Activated T-cell treated with anti-CD3 and anti-CD28 coated beads for 24 hours (primary cell): Measurements from ENCODE around the gene DCLK1.
"Not testable (repeated sequence)": the region's sequence is repeated elsewhere in the genome, so short reads cannot be mapped to it uniquely, and the experiment has no call there.

Source experiments
- DNase-seq: peaks from one replicate; pipeline ENCODE4 v3.0.0-alpha.2; 2020; ENCODE audit warnings: low read depth

Gene DCLK1

DNA sequence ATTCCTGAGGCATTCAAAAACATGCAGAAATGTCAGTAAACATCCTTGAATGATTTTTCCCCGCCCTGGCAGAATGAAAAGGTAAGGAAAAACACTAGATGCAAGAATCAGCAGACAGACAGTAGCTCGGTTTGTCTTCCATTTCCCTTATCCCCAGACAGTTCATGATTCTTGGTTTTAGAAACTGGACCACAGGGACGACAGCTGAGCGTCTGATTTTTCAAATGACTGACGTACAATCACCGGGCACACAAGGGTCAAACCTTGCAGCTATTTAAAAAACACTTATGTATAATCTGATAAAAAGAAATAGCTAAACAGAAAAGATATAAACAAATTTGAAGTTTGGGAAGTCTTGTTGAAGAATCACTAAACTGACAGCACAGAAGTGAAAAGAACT is 47.1 kb downstream of the DCLK1 start:
- DNase-seq, result no peak

DNA sequence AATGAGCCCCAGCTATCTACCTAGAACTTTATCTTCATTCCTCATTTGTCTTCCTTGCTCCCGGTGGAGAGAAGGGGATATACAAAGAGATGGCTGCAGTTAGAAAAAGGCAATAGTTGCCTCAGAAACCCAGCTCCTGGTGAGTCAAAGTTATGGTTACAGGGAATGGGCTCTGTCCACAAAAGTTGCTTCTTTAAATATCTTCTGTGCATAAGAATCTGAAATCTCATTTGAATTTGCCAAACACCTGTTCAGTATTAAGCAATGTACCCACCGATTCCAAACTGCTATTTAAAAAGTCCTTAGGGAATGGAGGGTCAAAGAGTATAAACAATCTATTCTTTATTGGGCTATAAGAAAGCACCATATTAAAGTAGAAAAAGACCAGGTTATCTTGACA is 48.4 kb downstream of the DCLK1 start:
- no peak for DNase-seq

DNA sequence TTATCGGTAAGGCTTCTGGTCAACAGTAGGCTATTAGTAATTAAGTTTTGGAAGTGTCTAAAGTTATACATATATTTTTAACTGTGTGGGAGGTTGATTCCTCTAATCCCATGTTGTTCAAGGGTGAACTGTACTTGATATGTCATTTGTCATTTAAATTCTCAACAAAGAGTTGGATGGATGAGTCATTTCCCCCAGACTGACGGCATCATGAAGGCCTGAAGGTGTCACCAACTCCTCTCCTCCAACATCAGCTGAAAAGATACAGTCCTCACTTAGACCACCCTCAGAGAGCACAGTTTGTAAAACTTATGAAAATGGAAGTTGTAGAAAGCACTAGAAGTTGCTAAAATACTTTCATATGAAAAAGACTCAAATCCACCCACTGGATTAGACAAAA is 48.8 kb downstream of the DCLK1 start:
- DNase-seq, result no peak

DNA sequence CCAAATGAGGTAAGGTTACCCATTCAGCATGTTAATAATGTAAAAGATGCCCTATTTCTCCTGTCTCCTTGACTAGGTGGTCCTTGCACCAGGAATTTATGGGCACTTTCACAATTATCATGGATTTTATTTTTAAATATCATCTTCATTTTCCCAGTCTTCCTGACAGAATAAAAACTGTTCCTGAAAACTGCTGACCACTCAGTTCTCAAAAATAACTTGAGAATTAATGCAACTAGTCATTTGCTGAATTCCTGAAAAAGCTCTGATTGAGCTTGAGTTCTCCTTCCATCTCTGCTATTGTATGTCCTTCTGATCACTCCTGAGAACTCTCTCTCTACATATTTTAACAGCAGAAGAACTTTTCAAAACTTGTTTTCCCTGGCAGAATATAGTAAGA is 55.0 kb downstream of the DCLK1 start:
- DNase-seq, result no peak

DNA sequence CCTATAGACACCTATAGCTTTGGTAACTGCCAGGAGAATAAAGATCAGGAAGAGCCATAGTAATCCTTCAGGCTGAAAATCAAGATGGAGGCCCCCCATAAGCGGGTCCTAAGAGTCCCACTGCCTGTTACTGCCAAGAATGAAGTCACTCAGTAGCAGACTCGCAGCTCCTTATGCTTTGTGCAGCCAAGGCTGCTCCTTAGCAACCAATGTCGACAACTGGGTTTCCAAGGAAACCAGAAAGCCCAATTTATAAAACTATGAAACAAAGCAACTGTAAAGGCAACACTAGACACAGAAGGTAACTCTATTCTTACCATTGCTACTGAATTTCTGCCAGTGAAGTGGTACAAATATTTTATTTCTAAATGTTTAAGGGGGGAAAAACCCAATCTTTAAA is 56.5 kb downstream of the DCLK1 start:
- no peak for DNase-seq

DNA sequence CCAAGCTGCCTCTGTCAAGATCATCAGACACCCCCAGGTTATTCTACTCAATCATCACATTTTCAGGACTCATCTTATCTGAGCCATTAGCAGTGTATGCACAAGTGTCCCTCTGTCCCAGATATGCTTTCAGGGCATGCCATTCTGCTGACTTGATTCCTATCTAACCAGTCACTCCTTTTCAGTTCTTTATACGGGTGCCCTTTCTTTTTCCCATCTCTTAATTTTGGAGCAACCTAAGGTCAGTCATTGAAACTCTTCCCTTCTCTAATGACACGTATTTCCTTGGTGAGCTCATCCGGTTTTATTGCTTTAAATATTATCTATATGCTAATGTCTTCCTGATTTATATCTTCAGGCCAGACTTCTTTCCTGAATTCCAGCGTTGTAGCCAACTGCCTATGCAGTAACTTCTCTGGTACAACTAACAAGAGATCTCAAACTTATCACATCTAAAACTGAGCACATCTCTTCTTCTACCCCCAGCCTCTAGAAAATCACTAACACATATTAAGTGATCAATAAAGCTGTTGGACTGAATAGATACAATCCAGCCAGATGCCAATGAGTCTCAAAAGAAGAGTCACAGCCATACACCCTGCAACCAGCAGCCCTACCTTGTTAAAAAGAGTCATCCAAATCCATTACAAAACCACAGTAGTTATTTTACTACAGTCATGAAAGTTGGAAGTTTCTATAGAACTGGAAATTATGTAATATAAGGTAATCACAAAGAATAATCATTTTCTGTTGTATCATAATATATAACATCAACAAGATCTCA is 58.8 kb downstream of the DCLK1 start:
- DNase-seq, result no peak

DNA sequence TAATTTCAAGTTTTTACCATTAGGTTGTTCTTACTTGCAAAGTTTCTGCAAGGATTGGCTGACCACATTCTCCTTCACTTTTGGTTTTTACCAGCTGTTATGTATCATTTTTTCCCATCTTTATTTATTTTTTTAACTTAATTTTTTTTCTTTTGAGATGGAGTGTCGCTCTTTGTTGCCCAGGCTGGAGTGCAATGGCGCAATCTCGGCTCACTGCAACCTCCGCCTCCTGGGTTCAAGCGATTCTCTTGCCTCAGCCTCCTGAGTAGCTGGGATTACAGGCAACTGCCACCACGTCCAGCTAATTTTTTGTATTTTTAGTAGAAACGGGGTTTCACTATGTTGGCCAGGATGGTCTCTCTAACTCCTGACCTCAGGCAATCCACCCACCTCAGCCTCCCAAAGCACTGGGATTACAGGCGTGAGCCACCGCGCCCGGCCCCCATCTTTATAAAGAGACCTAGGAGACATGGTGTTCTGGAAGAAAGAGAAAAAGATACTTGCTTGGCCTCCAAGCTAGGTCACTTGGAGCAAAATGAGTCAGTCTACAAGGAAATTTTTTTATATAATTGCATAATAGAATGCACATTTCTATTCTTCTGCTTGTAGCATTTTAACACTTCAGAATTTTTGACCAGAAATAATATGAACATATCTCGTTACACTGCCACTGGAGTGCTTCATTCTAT is 60.5 kb downstream of the DCLK1 start:
- DNase-seq, result not testable (repeated sequence)

DNA sequence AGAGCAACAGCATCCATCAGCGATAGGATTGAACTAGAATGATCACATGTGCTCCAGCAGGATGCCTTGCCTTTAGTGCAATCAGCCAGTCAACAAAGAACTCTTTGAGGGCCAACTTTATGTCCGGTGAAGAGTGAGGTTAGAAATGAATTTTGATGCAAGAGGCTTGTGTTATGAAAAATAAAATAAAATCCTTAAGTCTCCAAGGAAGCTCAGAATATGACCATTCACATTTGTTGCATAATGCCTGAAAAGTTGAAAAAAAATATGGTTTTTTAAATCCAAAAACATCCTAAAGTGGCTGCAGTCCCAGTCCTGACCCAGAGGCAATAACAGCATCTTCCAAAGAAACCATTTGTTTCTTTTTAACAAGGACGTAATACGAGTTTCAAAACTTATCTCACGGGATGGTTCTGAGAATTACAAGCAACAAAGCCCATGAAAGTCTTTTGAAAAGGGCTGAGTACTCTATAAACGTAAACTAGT is 61.3 kb downstream of the DCLK1 start:
- DNase-seq, result no peak

DNA sequence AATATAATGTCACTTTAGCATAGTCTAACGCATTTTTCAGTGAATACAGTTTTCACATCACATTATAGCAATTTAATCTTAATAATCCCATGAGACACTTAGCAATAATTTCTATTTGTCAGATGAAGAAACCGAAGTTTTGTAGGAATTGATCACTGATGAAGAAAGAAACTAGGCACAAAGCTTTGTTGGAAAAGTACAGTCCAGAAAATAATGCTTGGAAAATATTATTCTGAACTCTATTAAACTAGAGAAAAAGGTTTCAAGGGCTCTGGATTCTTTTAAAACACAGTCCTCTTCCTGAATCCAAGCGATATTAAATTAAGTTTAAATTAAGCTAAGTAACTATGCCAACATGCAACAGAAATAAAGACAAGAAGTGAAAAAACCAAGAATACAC is 62.2 kb downstream of the DCLK1 start:
- DNase-seq, result no peak

DNA sequence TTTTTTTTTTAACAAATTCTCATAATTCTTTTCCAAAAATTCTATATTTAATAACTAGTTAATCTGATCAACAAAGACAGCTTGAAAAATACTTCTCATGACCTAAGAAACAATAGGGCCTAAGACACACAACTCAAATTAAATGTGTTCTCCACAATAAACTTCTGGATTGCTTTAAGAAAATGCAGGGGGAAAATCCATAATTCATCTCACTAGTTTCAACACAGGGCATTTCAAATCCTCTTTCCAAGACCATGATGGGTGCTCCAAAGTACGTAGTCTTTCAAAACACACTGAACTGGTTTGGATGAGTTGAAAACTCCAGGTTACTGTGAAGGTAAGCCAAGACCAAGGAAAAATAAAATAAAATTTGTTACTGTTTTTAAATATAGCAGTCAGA is 62.6 kb downstream of the DCLK1 start:
- DNase-seq, result no peak

DNA sequence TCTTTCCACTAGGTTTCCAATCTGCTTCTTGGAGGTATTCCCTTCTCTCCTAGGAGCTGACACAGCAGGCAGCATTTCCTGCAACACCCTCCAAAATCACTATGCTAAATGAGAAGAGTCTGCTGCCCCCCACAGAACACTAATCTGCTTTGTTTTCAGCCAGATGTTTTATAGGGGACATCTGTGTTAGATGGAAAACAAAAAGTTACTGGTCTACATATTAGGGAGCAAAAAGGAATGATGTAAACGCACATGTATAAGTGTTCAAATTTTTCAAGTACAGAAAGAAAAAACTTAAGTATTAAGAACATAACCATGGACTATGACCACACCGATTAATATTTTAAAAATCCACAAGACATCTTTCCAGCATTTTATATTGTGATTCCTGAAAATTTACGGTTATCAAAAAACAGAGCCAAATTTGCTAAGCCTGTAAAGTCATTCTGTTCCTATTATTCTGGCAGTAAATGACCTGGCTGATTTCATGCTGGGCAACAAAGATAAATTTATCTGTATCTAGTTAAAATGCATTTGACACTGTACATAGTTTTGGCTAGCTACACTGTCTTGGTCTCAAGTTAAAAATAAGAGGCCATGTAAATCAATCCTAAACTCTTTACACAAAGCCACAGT is 63.3 kb downstream of the DCLK1 start:
- DNase-seq, result no peak

DNA sequence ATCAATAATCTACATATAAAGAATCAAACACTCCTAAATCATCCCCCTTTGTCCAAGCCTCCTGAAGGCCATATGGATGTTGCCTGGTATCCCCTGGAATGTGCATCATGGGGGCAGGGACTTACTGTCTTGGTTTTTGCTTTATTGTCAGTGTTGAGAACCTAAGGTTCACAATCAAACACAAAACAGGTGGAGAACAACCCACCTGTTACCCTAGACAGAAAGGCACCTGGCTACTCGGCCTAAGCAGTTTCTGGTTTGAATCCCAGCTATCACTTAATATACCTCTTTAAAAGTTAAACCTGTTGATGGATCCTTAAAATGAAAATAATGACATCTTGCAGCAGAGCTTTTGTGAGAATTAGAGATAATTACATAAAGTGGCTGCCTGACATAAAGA is 68.9 kb downstream of the DCLK1 start:
- no peak for DNase-seq

DNA sequence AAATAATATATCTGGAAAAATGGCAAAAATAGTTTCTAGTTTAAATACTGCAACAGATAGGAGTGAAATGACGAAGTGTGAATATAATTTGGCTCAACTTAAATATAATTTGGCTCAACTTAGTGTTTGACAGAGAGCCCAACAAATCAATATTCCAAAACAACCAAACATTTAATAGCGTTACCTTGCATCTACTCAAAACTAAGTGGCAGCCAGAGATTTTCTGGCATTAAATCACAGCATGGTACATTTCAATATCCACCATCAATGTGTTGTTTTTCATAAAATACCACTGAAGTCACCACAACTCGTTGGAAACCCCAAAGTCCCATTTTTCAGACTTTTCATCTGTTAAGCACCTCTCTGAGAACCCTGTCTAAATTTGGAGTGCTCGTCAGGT is 69.6 kb downstream of the DCLK1 start:
- no peak for DNase-seq

DNA sequence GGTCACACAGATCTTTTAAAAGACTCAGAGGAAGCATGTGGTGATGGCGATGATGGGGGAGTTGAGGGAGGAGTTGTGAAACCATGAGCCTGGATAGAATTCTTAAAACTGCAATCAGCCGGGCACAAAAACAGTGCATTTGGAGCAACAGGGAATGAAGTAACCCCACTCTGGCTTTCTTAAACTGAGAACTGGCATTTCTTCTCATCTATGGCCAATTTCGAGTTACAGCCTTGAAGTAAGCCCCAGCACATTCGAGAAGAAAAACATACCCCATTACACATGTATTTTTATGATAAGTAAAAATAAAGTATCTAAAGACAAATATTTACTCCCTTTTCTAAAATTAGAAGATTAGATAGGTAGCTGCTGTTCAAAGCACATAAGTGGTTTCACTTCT is 70.1 kb downstream of the DCLK1 start:
- DNase-seq, result no peak

DNA sequence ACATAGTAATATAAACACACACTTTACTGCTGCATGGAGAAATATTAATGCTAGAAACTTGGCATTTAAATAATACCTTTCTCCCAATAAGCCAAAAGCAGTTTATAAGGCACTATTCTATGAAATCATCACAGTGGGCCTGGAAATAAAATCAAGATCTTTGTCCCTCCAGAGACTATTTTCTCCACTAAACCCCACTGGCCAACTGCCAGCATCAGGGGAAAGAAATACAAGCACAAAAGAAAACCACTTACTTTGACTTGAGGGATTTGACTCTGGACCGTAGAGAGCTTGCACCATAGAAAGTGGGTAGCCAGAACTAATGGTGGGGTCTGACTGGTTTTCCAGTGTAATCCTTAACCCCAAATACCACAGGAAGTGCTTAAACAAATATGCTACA is 71.9 kb downstream of the DCLK1 start:
- DNase-seq, result no peak

DNA sequence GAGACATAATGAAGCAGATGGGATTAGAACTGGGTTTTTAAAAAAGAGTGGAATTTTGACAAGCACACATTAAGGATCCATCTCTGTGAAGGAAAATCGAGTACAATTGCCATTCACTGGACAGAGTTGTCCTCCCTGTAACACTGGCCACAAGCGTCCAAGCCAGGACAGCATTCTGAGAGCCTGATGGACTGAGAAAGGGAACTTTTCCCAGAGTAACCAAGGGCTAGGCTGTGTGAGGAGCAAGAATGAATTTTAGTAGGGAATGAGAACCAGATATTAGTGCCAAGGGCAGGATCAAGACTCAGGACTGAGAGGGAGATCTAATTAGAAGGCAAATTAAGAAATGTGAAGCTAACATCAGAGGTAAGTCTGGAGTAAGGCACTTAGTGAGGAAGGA is 73.1 kb downstream of the DCLK1 start:
- DNase-seq, result no peak

DNA sequence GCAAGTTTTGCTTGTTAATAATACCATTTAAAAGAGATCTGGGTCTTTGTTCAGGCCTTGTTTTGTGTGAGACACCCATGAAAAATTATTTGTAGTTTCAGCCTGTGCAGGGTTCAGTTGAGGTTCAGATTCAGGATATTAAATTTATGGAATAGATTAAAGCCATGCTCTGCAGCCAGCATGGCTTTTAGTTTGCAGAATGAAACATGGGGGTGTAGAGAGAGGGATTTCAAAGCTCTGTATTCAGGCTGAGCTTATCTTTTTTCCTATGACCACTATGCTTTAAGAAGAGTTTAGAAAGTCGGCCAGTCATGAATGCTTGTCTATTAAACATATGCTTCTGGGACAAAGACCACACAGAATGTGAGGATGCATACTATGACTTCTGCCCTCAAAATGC is 73.6 kb downstream of the DCLK1 start:
- DNase-seq, result no peak

DNA sequence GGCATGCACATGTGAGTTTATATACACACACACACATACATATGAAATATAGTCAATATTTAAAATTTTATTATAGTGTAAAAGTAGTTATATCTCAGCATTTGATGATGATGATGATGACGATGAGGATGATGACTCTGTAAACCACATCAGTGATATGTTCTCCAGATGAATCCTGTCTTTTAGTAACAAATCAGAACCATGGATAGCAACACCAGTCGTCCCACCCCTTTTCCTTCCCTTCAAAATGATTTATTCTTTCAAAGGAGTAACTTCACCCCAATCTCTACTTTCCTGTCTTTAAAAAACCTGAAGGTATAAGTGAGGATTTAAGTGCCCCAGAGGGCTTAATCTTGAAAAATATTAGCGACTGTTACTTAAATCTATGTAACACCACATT is 74.1 kb downstream of the DCLK1 start:
- no peak for DNase-seq

DNA sequence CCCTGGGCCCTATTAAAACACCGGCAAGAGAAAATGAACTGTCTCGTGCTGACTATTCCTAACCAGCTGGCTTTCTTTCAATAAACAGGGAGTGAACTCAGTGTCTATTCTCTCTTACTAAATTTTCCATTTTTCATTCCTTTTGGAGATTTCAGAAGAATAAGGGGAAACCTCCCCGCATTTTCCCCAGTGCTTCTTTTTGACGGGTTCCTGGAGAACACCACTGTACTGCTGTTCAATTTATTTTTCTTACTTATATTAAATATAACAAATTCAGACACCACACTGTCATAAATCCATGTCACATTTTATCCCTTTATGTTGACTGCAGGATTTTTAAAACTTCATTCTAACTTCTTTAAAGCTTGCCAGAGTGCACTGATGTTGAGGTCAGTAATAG is 75.8 kb downstream of the DCLK1 start:
- DNase-seq, result no peak

DNA sequence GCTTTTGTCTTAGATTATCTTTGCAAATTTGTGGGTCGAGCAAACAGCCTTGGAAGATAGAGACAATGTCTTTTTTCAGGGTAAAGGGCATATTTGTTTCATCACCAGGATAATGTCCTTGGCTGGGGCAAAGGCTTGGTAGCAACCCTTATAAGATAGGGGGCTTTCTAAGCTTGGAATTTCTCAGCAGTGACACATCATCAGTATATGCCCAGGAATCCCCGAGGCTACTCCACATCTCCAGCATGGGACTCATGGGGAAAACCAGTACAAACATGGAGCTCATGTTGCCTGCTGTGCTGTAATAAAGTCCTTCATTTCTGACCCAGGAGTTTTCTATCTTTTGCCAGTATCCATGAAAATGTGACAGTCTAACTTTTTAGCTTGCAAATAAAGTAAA is 77.1 kb downstream of the DCLK1 start:
- no peak for DNase-seq

DNA sequence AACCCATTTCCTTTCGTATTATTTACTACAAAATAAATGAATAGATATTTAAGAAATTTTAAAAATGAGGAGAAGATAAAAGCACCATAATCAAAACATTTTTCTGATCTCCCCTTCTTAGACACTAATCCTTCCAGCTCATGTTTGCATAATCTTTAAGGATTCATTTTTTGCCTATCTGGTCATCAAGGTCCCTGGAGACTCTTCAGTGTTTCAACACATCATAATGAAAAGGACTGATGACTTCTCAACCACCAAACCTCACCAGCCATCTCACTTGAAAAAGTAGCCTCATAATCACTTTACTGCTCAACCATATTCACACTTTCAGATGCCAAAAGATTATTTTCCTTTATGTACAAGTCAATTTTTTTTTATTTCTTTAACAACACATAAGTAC is 80.1 kb downstream of the DCLK1 start:
- no peak for DNase-seq

DNA sequence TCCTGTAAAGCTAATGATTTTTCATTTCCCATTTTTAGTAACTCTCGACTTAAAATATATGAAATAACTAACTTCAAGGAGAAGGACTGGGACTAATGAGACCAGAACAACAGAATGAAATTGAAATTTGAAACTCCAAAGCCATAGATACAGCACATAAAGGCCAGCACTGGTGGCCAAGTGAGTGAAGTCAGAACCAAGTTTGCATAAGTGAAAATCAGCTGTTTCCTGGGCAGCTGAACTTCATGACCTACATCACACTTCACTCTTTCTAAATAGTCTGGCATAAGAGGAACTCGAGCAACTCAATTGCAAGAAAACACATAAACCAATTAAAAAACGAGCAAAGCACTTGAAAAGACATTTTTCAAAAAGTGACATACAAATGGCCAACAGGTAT is 84.5 kb downstream of the DCLK1 start:
- DNase-seq, result no peak

DNA sequence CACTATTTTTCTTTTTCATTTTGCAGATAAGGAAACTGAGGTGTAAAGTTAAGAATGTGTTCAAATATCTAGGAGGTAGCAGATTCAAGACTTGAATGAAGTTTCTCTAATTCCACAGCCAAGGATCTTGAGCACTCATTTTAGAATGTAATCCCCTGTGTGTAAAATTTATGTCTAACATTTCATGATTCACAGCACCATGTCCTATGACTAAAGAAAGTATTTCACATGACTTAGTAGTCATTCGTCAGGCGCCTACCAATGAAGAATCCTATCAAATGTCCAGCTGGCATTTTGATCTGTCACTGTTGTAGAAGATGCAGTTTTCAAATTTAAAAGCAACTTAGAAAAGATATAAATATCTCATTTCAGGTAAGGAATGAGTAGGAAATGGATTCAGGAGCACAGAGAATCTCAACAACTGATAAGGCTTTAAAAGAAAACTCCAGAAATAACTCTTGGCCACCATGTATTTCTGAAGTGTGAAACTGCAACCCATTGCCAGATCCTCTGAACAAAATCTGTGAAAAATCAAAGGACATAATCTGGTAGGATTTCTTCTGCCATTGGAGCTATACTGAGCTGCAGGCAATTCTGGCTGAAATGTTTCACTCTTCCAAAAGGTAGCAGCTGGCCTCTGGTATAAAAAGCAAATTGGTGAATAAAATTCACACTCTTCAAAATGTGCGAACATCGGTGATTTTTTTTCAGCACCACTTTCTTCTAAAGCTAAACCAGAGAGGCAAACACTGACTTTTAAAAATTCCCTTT is 92.2 kb downstream of the DCLK1 start:
- no peak for DNase-seq
